T-helper 2 cell treated with Interferon-gamma antibody and Interleukin-4, amounts not matched to agents 5 μg/mL and 100 μg/mL, for 36 hours (primary cell): ENCODE measurements around the gene KCNJ15.

Experiments
- DNase-seq: peaks from one replicate; pipeline ENCODE4 v3.0.0; 2021; ENCODE audit warnings: low spot score
- H3K27ac Mint-ChIP-seq: one replicate; pipeline ENCODE4 v1.8.0; 2021; ENCODE audit warnings: mild to moderate bottlenecking, mixed read lengths
- H3K27me3 Mint-ChIP-seq: one replicate; pipeline ENCODE4 v1.8.0; 2021; ENCODE audit warnings: low read depth, mixed read lengths
- H3K36me3 Mint-ChIP-seq: one replicate; pipeline ENCODE4 v1.8.0; 2021; ENCODE audit warnings: low read depth, mixed read lengths
- H3K4me1 Mint-ChIP-seq: one replicate; pipeline ENCODE4 v1.8.0; 2021; ENCODE audit warnings: low read depth, mixed read lengths
- H3K4me3 Mint-ChIP-seq: one replicate; pipeline ENCODE4 v1.8.0; 2022; ENCODE audit warnings: mild to moderate bottlenecking, moderate library complexity, mixed read lengths
- H3K9me3 Mint-ChIP-seq: one replicate; pipeline ENCODE4 v1.8.0; 2021; ENCODE audit warnings: mixed read lengths

Gene KCNJ15

GRCh38 chr21:38267991-38268863 lies 11.4 kb downstream of the KCNJ15 start:
- Mint-ChIP-seq H3K27ac (no peak overlapping the region), H3K27me3 (peaks cover 4% of the 10 kb centered on the region), H3K36me3 (no peaks in the 10 kb centered on the region), H3K4me3 (no peak overlapping the region), H3K9me3 (no peaks in the 10 kb centered on the region), H3K4me1 (peaks cover 8% of the 10 kb centered on the region)
- no peak for DNase-seq

- Mint-ChIP-seq H3K4me1 (peaks cover 8% of the 10 kb centered on the region), H3K27ac (no peak overlapping the region), H3K27me3 (peaks cover 4% of the 10 kb centered on the region), H3K9me3 (no peaks in the 10 kb centered on the region), H3K36me3 (no peaks in the 10 kb centered on the region), H3K4me3 (no peak overlapping the region)
- DNase-seq = no peak
Measured at GRCh38 chr21:38268864-38269575, 12.2 kb downstream of the KCNJ15 start.

GRCh38 chr21:38269576-38269936 lies 12.8 kb downstream of the KCNJ15 start:
- no peaks in the 10 kb centered on the region for H3K36me3 Mint-ChIP-seq
- H3K4me3 Mint-ChIP-seq = no peak overlapping the region
- no peak for DNase-seq
- no peak overlapping the region for H3K27ac Mint-ChIP-seq
- no peaks in the 10 kb centered on the region for H3K9me3 Mint-ChIP-seq
- peaks cover 4% of the 10 kb centered on the region for H3K27me3 Mint-ChIP-seq
- peaks cover 8% of the 10 kb centered on the region for H3K4me1 Mint-ChIP-seq

GRCh38 chr21:38272215-38272614 lies 15.4 kb downstream of the KCNJ15 start:
- Mint-ChIP-seq H3K27me3 (peaks cover 6% of the 10 kb centered on the region), H3K9me3 (no peaks in the 10 kb centered on the region), H3K4me3 (no peak overlapping the region), H3K27ac (no peak overlapping the region), H3K36me3 (no peaks in the 10 kb centered on the region), H3K4me1 (peaks cover 10% of the 10 kb centered on the region)
- DNase-seq = no peak

- peaks cover 6% of the 10 kb centered on the region for H3K27me3 Mint-ChIP-seq
Measured at GRCh38 chr21:38273745-38274542, 17.2 kb downstream of the KCNJ15 start.

DNA sequence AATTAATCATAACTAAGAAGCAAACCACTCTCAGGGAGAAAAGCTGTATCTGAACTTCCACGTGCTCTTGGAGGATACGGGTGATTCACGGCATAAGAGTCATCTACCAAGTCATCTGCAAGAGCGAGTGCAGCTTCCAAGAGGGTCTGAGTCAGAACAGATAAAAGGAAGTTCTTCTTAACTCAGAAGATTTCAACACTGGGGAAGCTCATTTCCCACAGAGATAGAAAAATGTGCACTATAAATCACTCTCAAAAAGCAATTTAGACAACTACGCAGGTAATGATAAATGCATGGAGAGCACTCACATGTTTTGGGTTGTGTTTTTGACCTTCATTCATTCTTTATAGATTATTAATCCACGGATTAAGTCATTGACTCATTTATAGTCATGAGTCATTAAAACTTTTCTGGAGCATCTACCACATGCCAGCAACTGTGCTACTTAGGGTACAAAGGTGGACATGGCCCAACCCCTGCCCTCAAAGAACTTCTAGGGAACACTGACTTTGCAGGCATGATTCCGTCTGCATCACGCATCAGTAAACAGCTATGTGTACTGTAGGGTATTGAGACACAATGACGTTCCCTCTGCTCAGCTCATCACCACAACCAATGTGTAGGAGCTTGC lies 20.8 kb downstream of the KCNJ15 start:
- Mint-ChIP-seq H3K4me3 (no peak overlapping the region), H3K27ac (no peak overlapping the region), H3K27me3 (peaks cover 6% of the 10 kb centered on the region), H3K36me3 (no peaks in the 10 kb centered on the region), H3K9me3 (no peaks in the 10 kb centered on the region), H3K4me1 (peaks cover 4% of the 10 kb centered on the region)
- peak; percentile 37 for DNase-seq

More at GRCh38 chr21:38273745-38274542, 17.2 kb downstream of the KCNJ15 start:
- no peaks in the 10 kb centered on the region for H3K36me3 Mint-ChIP-seq
- H3K4me3 Mint-ChIP-seq = no peak overlapping the region
- peaks cover 11% of the 10 kb centered on the region for H3K4me1 Mint-ChIP-seq
- DNase-seq = no peak
- H3K9me3 Mint-ChIP-seq = no peaks in the 10 kb centered on the region
- no peak overlapping the region for H3K27ac Mint-ChIP-seq

GRCh38 chr21:38280454-38280853 lies 23.7 kb downstream of the KCNJ15 start:
- Mint-ChIP-seq H3K27ac (no peak overlapping the region), H3K9me3 (no peaks in the 10 kb centered on the region), H3K27me3 (peaks cover 4% of the 10 kb centered on the region), H3K4me1 (peaks cover 4% of the 10 kb centered on the region), H3K36me3 (no peaks in the 10 kb centered on the region), H3K4me3 (no peak overlapping the region)
- no peak for DNase-seq

- Mint-ChIP-seq H3K4me3 (no peak overlapping the region), H3K9me3 (no peaks in the 10 kb centered on the region), H3K27me3 (peaks cover 4% of the 10 kb centered on the region), H3K36me3 (no peaks in the 10 kb centered on the region), H3K4me1 (peaks cover 4% of the 10 kb centered on the region), H3K27ac (no peak overlapping the region)
- no peak for DNase-seq
Measured at GRCh38 chr21:38280867-38281266, 24.1 kb downstream of the KCNJ15 start.

GRCh38 chr21:38282921-38283320 lies 26.1 kb downstream of the KCNJ15 start:
- Mint-ChIP-seq H3K9me3 (no peaks in the 10 kb centered on the region), H3K4me3 (no peak overlapping the region), H3K27me3 (peaks cover 4% of the 10 kb centered on the region), H3K4me1 (no peaks in the 10 kb centered on the region), H3K36me3 (no peaks in the 10 kb centered on the region), H3K27ac (no peak overlapping the region)
- no peak for DNase-seq

DNA sequence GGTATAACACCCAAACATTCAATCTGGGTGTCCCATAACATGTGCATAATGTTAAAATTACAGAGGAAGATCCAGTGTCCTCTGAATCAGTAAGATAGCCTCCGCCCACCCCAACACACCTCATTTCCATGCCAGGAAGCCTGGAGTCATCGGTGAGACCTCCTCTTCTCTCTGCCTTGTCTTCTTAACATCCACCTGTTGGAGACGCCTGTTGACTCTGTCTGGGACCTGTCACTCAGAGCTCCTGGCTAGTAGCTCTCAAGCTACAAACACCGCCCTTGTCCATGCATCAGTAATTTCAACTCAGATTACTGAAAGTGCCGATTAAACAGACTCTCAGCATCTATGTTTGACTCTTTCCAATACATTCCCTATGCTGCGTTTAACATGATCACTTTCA lies 27.4 kb downstream of the KCNJ15 start:
- DNase-seq = no peak
- no peaks in the 10 kb centered on the region for H3K4me1 Mint-ChIP-seq
- no peak overlapping the region for H3K4me3 Mint-ChIP-seq
- H3K36me3 Mint-ChIP-seq = no peaks in the 10 kb centered on the region
- no peaks in the 10 kb centered on the region for H3K9me3 Mint-ChIP-seq
- H3K27me3 Mint-ChIP-seq = peaks cover 4% of the 10 kb centered on the region
- no peak overlapping the region for H3K27ac Mint-ChIP-seq

GRCh38 chr21:38286739-38287471 lies 30.1 kb downstream of the KCNJ15 start:
- H3K27me3 Mint-ChIP-seq = peaks cover 9% of the 10 kb centered on the region

GRCh38 chr21:38287476-38287875 lies 30.7 kb downstream of the KCNJ15 start:
- no peak overlapping the region for H3K27ac Mint-ChIP-seq

More at GRCh38 chr21:38286739-38287471, 30.1 kb downstream of the KCNJ15 start:
- Mint-ChIP-seq H3K4me1 (no peaks in the 10 kb centered on the region), H3K36me3 (no peaks in the 10 kb centered on the region), H3K9me3 (no peaks in the 10 kb centered on the region), H3K4me3 (no peak overlapping the region), H3K27ac (no peak overlapping the region)
- no peak for DNase-seq

More at GRCh38 chr21:38287476-38287875, 30.7 kb downstream of the KCNJ15 start:
- H3K4me1 Mint-ChIP-seq = no peaks in the 10 kb centered on the region
- peaks cover 9% of the 10 kb centered on the region for H3K27me3 Mint-ChIP-seq
- no peak for DNase-seq
- H3K4me3 Mint-ChIP-seq = no peak overlapping the region
- no peaks in the 10 kb centered on the region for H3K9me3 Mint-ChIP-seq
- H3K36me3 Mint-ChIP-seq = no peaks in the 10 kb centered on the region
